ENCODE measurements around the gene DIDO1. TPM values are rescaled to one million over a fixed set of nuclear protein-coding genes. Genes with fewer than 3 reads are reported as not detected.

DIDO1 gene
- total and polyA plus RNA-seq, 2 of the 13 experiments (the other 11 are each of a cell fraction or from before 2014, with no cell fraction given), result 75.0 to 75.1 TPM

DNA sequence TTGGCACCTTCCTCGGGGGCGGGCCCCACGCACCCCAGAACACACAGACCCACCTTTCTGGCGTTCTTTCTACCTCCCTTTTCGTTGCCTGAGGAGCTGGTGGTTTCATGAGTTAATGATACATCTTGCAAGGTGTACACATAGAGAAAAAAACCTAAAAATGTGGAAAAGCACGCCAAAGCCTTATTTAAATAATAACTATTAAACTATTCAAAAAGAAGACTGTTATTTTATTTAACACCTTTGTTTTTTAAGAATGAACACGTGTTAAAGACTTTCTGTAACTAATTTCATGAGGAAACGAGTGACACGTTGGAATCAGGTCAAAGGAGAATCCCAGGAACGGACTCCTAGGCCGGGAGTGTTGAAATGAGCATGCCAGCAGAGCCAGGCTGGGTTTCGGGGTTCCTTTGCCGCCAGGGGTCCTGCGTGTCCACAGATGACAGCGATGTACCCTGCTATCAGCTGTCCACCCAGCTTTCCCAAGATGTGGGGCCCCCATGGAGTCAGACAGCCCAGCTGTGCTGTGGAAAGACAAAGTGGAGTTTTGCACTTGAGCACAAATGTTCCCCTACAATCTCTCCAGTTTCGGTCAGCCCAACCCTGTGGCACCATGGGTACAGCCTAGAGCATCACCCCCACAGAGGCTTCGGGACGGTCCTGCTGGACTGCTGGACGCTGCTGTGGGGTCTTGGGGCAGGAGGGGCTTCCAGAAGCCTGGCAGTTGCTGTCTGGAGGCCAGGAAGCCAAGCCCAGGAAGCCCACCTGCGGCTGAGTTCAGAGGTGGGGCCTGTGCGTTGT, 42.3 kb upstream of the DIDO1 start (continued):
- peak; percentile 23 for TF ChIP-seq CBX1 (IDR thresholded peaks at IDR 0.05; ENCODE audit: low read depth)
- peak; percentile 68 for TF ChIP-seq SRSF1 (optimal IDR thresholded peaks at IDR 0.05; ENCODE audit: low read depth, low read length)
- TF ChIP-seq FOXM1 (CRISPR knock-in tag; IDR thresholded peaks at IDR 0.05), result peak; percentile 57; the same call in 1 of the 2 replicates
- TF ChIP-seq, protein P1, sequence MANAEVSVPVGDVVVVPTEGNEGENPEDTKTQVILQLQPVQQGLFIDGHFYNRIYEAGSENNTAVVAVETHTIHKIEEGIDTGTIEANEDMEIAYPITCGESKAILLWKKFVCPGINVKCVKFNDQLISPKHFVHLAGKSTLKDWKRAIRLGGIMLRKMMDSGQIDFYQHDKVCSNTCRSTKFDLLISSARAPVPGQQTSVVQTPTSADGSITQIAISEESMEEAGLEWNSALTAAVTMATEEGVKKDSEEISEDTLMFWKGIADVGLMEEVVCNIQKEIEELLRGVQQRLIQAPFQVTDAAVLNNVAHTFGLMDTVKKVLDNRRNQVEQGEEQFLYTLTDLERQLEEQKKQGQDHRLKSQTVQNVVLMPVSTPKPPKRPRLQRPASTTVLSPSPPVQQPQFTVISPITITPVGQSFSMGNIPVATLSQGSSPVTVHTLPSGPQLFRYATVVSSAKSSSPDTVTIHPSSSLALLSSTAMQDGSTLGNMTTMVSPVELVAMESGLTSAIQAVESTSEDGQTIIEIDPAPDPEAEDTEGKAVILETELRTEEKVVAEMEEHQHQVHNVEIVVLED (CRISPR knock-in tag; IDR thresholded peaks at IDR 0.05; ENCODE audit: borderline replicate concordance), result peak; percentile 50
- TF ChIP-seq ZNF7 (CRISPR knock-in tag; IDR thresholded peaks at IDR 0.05), result no peak
- TF ChIP-seq ZNF605 (CRISPR knock-in tag; IDR thresholded peaks at IDR 0.05), result no peak
- no peak for TF ChIP-seq ISX (CRISPR knock-in tag; conservative IDR thresholded peaks at IDR 0.05)
- no peak for TF ChIP-seq CBX5 (CRISPR knock-in tag; IDR thresholded peaks at IDR 0.05; ENCODE audit: borderline replicate concordance)
- no peak for TF ChIP-seq FOXC1 (CRISPR knock-in tag; IDR thresholded peaks at IDR 0.05; ENCODE audit: borderline replicate concordance)
- no peak for TF ChIP-seq SNAPC2 (CRISPR knock-in tag; IDR thresholded peaks at IDR 0.05)
- no peak for TF ChIP-seq ZNF670 (CRISPR knock-in tag; IDR thresholded peaks at IDR 0.05; ENCODE audit: borderline replicate concordance)
- TF ChIP-seq, protein P2, sequence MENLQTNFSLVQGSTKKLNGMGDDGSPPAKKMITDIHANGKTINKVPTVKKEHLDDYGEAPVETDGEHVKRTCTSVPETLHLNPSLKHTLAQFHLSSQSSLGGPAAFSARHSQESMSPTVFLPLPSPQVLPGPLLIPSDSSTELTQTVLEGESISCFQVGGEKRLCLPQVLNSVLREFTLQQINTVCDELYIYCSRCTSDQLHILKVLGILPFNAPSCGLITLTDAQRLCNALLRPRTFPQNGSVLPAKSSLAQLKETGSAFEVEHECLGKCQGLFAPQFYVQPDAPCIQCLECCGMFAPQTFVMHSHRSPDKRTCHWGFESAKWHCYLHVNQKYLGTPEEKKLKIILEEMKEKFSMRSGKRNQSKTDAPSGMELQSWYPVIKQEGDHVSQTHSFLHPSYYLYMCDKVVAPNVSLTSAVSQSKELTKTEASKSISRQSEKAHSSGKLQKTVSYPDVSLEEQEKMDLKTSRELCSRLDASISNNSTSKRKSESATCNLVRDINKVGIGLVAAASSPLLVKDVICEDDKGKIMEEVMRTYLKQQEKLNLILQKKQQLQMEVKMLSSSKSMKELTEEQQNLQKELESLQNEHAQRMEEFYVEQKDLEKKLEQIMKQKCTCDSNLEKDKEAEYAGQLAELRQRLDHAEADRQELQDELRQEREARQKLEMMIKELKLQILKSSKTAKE (CRISPR knock-in tag; IDR thresholded peaks at IDR 0.05; ENCODE audit: borderline replicate concordance), result no peak; the same call in 1 of the 2 replicates
- TF ChIP-seq ZNF589 (CRISPR knock-in tag; conservative IDR thresholded peaks at IDR 0.05), result 0 out of 2 replicates have a peak, but pooled peaks have one; percentile 17
- TF ChIP-seq FOXK2 (IDR thresholded peaks at IDR 0.05), result no peak
- no peak for TF ChIP-seq NPAS2 (CRISPR knock-in tag; IDR thresholded peaks at IDR 0.05; ENCODE audit: borderline replicate concordance)
- peak; percentile 90 for TF ChIP-seq ZNF747 (CRISPR knock-in tag; IDR thresholded peaks at IDR 0.05; ENCODE audit: borderline replicate concordance)
- 0 out of 2 replicates have a peak, but pooled peaks have one; percentile 17 for TF ChIP-seq MEIS1 (CRISPR knock-in tag; IDR thresholded peaks at IDR 0.05; ENCODE audit: borderline replicate concordance)
- TF ChIP-seq, protein P3, sequence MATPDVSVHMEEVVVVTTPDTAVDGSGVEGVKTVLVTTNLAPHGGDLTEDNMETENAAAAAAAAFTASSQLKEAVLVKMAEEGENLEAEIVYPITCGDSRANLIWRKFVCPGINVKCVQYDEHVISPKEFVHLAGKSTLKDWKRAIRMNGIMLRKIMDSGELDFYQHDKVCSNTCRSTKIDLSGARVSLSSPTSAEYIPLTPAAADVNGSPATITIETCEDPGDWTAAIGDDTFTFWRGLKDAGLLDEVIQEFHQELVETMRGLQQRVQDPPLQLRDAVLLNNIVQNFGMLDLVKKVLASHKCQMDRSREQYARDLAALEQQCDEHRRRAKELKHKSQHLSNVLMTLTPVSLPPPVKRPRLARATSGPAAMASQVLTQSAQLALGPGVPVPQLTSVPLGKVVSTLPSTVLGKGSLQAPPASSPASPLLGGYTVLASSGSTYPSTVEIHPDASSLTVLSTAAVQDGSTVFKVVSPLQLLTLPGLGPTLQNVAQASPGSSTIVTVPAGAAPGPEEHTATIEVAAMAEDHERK (CRISPR knock-in tag; IDR thresholded peaks at IDR 0.05; ENCODE audit: low read depth), result no peak
- TF ChIP-seq, protein P4, sequence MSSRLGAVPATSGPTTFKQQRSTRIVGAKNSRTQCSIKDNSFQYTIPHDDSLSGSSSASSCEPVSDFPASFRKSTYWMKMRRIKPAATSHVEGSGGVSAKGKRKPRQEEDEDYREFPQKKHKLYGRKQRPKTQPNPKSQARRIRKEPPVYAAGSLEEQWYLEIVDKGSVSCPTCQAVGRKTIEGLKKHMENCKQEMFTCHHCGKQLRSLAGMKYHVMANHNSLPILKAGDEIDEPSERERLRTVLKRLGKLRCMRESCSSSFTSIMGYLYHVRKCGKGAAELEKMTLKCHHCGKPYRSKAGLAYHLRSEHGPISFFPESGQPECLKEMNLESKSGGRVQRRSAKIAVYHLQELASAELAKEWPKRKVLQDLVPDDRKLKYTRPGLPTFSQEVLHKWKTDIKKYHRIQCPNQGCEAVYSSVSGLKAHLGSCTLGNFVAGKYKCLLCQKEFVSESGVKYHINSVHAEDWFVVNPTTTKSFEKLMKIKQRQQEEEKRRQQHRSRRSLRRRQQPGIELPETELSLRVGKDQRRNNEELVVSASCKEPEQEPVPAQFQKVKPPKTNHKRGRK (CRISPR knock-in tag; IDR thresholded peaks at IDR 0.05), result no peak
- TF ChIP-seq ARNT (IDR thresholded peaks at IDR 0.05), result no peak
- no peak for TF ChIP-seq GTF3A (CRISPR knock-in tag; conservative IDR thresholded peaks at IDR 0.05)
- TF ChIP-seq SCMH1 (CRISPR knock-in tag; IDR thresholded peaks at IDR 0.05; ENCODE audit: borderline replicate concordance), result no peak
- no peak for TF ChIP-seq NCOA1 (CRISPR knock-in tag; IDR thresholded peaks at IDR 0.05)
- TF ChIP-seq NR3C1 (CRISPR knock-in tag; IDR thresholded peaks at IDR 0.05), result no peak

Measured in HepG2 (cell line).